Measurements from ENCODE around the gene LEFTY1. TPM values are rescaled to one million over a fixed set of nuclear protein-coding genes. Genes with fewer than 3 reads are reported as not detected.

Gene LEFTY1
- total and polyA plus RNA-seq, 2 of the 4 experiments (the other 2 are of a cell fraction), result not detected

DNA sequence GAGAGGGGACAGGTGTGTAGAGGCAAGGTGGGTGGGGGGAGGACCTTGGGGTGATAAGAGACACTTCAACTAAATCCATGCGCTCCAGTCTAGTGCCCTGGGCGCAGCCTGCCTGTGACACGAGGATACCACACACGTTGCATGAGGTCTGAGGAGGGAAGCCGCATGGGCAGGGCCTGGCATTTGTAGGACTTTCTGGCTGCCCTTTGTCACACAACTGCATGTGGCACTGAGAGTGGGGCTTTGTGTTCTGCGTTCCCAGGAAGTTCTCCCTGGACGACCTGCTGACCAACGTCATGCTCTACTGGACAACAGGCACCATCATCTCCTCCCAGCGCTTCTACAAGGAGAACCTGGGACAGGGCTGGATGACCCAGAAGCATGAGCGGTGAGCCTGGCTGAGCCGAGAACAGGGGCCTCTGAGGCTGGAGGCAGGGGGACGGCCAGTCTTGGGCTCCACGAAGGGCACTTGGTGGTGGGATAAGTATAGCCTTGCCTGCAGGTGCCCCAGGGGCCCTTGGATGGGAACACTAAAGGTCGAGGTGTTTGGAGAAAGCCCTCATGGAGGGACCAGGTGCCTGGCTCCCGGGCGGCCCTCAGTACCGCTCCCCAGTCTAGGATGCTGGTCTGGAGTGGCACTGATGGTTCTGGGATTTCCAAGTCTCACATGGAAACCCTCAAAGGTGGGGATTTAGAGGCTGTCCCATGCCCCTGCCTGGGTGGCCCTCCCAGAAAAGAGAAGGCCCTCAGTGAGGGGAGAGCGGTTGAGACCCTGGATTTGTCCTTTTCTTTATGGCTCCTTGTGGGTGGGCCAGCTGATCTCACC is 44.5 kb downstream of the LEFTY1 start:
- dilution Hi-C loops (cut with HindIII; ENCODE audit: low sequenced_read_pairs, unreplicated experiment), result no loop called here
- no peak overlapping the region for H4K8ac ChIP-seq (ENCODE audit: low read depth in 2 of 2, low read length in 2 of 2)
- H4K20me1 ChIP-seq (ENCODE audit: insufficient read depth, low read length), result no peaks in the 10 kb centered on the region
- no peak overlapping the region for H3K9ac ChIP-seq (ENCODE audit: low read depth, low read length)
- no peak overlapping the region for H3K18ac ChIP-seq (ENCODE audit: low read depth, low read length)
- TF ChIP-seq FOS (IDR thresholded peaks at IDR 0.05; ENCODE audit: low read depth, low read length) (no peak), CEBPB (IDR thresholded peaks at IDR 0.05; ENCODE audit: low read depth, low read length) (no peak), BHLHE40 (IDR thresholded peaks at IDR 0.05; ENCODE audit: low read depth, low read length) (no peak), RFX5 (IDR thresholded peaks at IDR 0.05; ENCODE audit: low read depth, low read length) (no peak), MXI1 (IDR thresholded peaks at IDR 0.05; ENCODE audit: borderline replicate concordance, low read depth, low read length) (no peak), SMC3 (IDR thresholded peaks at IDR 0.05; ENCODE audit: low read depth, low read length) (no peak), RAD21 (IDR thresholded peaks at IDR 0.05; ENCODE audit: low read length) (no peak)
- TF ChIP-seq, protein P1, sequence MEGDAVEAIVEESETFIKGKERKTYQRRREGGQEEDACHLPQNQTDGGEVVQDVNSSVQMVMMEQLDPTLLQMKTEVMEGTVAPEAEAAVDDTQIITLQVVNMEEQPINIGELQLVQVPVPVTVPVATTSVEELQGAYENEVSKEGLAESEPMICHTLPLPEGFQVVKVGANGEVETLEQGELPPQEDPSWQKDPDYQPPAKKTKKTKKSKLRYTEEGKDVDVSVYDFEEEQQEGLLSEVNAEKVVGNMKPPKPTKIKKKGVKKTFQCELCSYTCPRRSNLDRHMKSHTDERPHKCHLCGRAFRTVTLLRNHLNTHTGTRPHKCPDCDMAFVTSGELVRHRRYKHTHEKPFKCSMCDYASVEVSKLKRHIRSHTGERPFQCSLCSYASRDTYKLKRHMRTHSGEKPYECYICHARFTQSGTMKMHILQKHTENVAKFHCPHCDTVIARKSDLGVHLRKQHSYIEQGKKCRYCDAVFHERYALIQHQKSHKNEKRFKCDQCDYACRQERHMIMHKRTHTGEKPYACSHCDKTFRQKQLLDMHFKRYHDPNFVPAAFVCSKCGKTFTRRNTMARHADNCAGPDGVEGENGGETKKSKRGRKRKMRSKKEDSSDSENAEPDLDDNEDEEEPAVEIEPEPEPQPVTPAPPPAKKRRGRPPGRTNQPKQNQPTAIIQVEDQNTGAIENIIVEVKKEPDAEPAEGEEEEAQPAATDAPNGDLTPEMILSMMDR (conservative IDR thresholded peaks at IDR 0.05; ENCODE audit: low read depth, low read length), result no peak
- peaks cover 3% of the 10 kb centered on the region; the same call in 1 of the 2 replicates for H3K4me1 ChIP-seq (ENCODE audit: control insufficient read depth, insufficient read depth, low read length)
- no peak for ATAC-seq (ENCODE audit: low read depth)
- no peak for DNase-seq
- H4K5ac ChIP-seq (ENCODE audit: low read depth, low read length), result no peak overlapping the region
- ChIA-PET POLR2A (ENCODE audit: unreplicated experiment) (interaction anchor here (0.7 kb wide), 1 partner anchor 337 kb away, joined by 3 read pairs; no protein-coding TSS in a partner anchor), CTCF (interaction anchor here (1.1 kb wide), 1 partner anchor 28 kb away, joined by 3 read pairs; no protein-coding TSS in a partner anchor)
- 97% methylated on average over 5 of the region's 18 CpGs; no CpG with 5 or more reads in 1 of the 2 experiments for WGBS, 2 experiments (ENCODE audit: extremely low coverage in 2 of 2, insufficient read length in 1 of 2)
- no peak overlapping the region for H3K4ac ChIP-seq (ENCODE audit: low read depth, low read length)
- H3K14ac ChIP-seq (replicated peaks; ENCODE audit: low read depth, low read length), result no peak overlapping the region
- H3K36me3 ChIP-seq (ENCODE audit: control insufficient read depth, insufficient read depth, low read length), result peaks cover 39% of the 10 kb centered on the region
- H3K9me1 ChIP-seq (ENCODE audit: insufficient read depth, low read length), result peaks cover 2% of the 10 kb centered on the region; the same call in 1 of the 2 replicates
- no peak overlapping the region for H2AK9ac ChIP-seq (replicated peaks; ENCODE audit: low read depth, low read length, poor library complexity)
- H2BK15ac ChIP-seq (ENCODE audit: low read depth, low read length), result no peak overlapping the region
- no peak overlapping the region for H3K4me3 ChIP-seq (ENCODE audit: insufficient read depth, low read depth, low read length)
- H2BK20ac ChIP-seq (ENCODE audit: low read depth, low read length), result no peak overlapping the region
- in situ Hi-C loops (cut with MboI; ENCODE audit: low sequenced_read_pairs), result loop anchor here (10.0 kb wide), 1 partner anchor 370 kb away; no protein-coding TSS in a partner anchor
- no peak overlapping the region for H2BK5ac ChIP-seq (ENCODE audit: low read depth, low read length, poor library complexity, severe bottlenecking)
- H3K56ac ChIP-seq (ENCODE audit: extremely low read depth, insufficient read depth, low read length), result no peak overlapping the region
- no TSS peak for BruUV-seq (replicated peaks)
- no peak overlapping the region for H3K4me2 ChIP-seq (ENCODE audit: low read depth, low read length)
- H2AK5ac ChIP-seq (ENCODE audit: low read depth, low read length), result no peak overlapping the region
- no peak overlapping the region for H3K23ac ChIP-seq (ENCODE audit: low read depth, low read length)
- no peaks in the 10 kb centered on the region for H3K27me3 ChIP-seq (ENCODE audit: control insufficient read depth, insufficient read depth, low read length)
- H2BK120ac ChIP-seq (ENCODE audit: low read depth, low read length), result no peak overlapping the region
- no peaks in the 10 kb centered on the region for H3K9me3 ChIP-seq (ENCODE audit: control insufficient read depth, insufficient read depth, low read length)
- H2AFZ ChIP-seq (replicated peaks; ENCODE audit: low read length, poor library complexity), result peak overlapping the region; percentile 28
- no peaks in the 10 kb centered on the region for H3K79me1 ChIP-seq (ENCODE audit: low read depth in 1 of 2, low read length in 2 of 2)
- no peak overlapping the region for H3K27ac ChIP-seq (ENCODE audit: insufficient read depth, low read length)
- H4K91ac ChIP-seq (ENCODE audit: insufficient read depth, low read depth, low read length), result no peak overlapping the region
- intact Hi-C loops (cut with micrococcal nuclease), result loop anchor here (5.0 to 10.0 kb wide), 2 partner anchors 67 to 130 kb away; partner anchors contain the start of gene SRP9
